GM19193 (cell line): ENCODE data around the gene EPO.

Source experiments
- POLR2A ChIP-seq: IDR thresholded peaks from 4 replicates; pipeline ENCODE4 v1.6.1; 2011; ENCODE audit not compliant: insufficient read depth, insufficient read length; ENCODE audit errors: extremely low read depth

The EPO gene

GRCh38 chr7:100714725-100715124 is 5.5 kb upstream of the EPO start:
- TF ChIP-seq POLR2A, result no peak

DNA sequence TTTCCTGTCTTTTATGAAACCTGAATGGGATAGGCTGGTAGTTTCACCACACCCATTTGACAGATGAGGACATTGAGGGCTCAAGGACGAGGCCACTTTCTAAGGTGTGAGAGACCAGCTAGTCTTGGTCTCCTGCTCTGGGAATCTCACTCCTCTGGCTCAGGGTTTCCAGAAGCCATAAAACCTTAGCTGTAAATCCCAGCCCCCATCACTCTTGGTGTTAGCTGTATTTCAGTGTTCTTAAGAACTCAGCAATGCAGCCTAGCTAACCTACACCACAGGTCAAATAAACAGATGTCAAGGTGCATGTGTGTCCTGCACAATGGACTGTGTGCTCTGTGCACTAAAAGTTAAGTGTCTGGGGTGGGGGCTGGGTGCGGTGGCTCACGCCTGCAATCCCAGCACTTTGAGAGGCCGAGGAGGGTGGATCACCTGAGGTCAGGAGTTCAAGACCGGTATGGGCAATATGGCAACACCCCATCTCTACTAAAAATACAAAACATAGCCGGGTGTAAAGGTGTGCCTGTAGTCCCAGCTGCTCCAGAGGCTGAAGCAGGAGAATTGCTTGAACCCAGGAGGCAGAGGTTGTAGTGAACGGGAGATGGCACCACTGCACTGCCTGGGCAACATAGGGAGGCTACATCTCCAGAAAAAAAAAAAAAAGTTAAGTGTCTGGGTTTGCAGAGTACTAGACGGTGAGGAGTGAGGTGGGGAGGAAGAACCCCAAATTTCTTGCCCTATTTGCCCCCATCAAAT is 567 bp upstream of the EPO start:
- no peak for TF ChIP-seq POLR2A

DNA sequence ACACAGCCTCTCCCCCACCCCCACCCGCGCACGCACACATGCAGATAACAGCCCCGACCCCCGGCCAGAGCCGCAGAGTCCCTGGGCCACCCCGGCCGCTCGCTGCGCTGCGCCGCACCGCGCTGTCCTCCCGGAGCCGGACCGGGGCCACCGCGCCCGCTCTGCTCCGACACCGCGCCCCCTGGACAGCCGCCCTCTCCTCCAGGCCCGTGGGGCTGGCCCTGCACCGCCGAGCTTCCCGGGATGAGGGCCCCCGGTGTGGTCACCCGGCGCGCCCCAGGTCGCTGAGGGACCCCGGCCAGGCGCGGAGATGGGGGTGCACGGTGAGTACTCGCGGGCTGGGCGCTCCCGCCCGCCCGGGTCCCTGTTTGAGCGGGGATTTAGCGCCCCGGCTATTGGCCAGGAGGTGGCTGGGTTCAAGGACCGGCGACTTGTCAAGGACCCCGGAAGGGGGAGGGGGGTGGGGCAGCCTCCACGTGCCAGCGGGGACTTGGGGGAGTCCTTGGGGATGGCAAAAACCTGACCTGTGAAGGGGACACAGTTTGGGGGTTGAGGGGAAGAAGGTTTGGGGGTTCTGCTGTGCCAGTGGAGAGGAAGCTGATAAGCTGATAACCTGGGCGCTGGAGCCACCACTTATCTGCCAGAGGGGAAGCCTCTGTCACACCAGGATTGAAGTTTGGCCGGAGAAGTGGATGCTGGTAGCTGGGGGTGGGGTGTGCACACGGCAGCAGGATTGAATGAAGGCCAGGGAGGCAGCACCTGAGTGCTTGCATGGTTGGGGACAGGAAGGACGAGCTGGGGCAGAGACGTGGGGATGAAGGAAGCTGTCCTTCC is 620 bp downstream of the EPO start:
- TF ChIP-seq POLR2A, result no peak

- TF ChIP-seq POLR2A, result no peak
Measured at GRCh38 chr7:100721505-100721812, 1.2 kb downstream of the EPO start.

GRCh38 chr7:100722480-100723212 is 2.4 kb downstream of the EPO start:
- no peak for TF ChIP-seq POLR2A

DNA sequence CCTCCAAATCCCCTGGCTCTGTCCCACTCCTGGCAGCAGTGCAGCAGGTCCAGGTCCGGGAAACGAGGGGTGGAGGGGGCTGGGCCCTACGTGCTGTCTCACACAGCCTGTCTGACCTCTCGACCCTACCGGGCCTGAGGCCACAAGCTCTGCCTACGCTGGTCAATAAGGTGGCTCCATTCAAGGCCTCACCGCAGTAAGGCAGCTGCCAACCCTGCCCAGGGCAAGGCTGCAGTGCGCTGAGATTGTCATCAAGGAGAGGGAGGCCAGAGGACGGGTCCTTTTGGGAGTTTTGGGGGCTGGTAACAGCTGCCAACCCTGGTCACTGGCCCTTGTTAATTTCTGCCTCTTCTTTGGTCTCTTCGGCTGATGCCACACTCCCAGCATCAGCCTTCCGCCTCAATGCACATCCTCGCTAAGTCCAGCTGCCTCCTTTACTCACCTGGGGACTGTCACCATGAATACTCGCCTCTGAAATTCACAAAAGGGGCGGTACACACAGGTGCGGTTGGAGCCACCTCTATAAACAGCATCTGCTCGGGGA is 3.5 kb downstream of the EPO start:
- no peak for TF ChIP-seq POLR2A

- no peak for TF ChIP-seq POLR2A
Measured at GRCh38 chr7:100726996-100727761, 6.9 kb downstream of the EPO start.

DNA sequence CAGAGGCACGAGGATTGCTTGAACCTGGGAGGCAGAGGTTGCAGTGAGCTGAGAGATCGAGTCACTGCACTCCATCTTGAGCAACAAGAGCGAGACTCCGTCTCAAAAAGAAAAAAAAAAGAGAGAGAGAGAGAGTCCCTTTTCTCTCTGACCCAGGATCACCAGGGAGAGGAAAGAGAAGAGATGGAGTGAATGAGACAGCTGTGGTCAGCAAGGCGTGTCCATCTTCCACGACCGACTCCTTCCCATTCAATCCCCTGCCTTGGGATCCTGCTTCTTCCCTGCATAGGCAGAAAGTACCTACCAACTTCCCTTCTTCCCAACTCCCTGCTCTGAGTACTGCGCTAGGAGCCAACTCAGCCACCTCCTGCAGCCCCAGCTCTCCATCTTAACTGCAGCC is 7.9 kb downstream of the EPO start:
- TF ChIP-seq POLR2A, result no peak

DNA sequence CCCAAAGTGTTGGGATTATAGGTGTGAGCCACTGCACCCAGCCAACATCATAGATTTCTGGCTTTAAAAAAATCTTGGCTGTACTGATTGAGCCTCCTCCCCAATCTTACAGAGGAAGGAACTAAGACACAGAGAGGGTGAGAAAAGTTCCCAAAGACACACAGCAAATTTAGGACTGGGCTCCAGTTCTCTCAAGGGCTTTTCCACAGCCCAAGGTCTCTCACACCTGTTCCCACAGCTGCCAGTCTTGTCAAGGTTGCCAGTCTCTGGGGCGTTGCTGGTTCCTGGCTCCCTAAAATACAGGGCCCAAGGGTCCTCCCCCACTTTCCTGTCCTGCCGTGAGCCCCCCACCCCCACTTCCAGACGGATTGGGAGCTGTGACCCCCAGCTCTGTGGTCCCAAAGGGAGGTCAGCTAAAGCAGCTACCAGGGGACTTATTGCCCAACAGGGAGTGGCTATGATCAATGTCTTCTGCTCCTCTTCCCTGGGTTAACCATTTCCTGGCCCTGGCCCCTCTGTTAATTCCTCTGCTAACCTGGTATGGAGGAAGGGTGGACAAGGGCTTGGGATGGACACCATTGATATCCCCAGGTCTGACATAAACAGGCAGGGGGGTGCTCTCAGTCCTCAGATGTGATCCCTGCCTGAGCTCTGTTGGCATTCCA is 10.0 kb downstream of the EPO start:
- TF ChIP-seq POLR2A, result no peak

DNA sequence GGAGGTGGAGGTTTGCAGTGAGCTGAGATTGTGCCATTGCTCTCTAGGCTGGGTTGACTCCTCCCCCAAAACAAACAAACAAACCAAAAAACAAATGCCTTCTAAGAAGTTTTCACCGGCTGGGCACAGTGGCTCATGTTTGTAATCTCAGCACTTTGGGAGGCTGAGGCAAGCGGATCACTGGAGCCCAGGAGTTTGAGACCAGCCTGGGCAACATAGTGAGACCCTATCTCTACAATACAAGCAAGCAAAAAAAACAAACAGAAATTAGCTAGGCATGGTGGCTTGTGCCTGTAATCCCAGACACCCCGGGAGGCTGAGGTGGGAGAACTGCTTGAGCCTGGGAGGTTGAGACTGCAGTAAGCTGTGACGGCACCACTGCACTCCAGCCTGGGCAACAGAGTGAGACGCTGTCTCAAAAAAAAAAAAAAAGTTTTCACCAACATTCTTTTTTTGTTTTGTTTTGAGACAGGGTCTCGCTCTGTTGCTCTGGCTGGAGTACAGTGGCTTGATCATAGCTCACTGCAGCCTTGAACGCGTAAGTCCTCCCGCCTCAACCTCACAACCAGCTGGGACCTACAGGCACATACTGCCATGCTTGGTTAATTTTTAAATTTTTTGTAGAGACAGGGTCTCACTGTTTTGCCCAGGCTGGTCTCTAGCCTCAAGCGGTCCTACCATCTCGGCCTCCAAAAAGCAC is 11.8 kb downstream of the EPO start:
- no peak for TF ChIP-seq POLR2A

DNA sequence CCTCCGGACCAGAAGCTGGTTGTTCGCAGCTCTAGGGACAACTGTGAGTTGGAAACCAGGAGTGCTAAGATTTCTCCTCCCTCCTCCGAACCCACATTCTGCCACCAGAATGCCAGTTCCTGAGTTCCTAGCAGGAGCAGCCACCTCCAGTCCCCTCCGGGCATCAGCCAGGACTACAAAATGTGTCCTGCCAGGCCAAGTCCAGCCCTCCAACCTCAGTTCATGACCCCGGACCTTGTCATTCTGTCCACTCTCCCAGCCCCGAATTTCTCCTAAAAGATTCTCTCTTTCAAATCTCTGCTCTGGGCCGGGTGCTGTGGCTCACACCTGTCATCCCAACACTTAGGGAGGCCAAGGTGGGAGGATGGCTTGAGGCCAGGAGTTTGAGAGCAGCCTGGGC is 15.5 kb downstream of the EPO start:
- no peak for TF ChIP-seq POLR2A

DNA sequence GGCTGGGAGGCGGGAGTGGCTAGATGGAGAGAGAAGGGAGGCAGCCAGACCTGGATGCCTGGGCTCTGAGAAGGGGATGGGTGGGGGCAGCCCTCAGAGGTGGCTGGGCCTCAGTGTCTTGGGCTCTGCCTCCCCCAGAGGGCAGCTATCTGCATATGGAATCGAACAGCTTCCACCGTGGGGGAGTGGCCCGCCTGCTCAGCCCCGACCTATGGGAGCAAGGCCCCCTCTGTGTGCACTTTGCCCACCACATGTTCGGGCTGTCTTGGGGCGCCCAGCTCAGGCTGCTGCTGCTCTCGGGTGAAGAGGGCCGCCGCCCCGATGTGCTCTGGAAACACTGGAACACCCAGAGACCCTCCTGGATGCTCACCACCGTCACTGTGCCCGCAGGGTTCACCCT is 16.4 kb downstream of the EPO start:
- TF ChIP-seq POLR2A, result no peak

GRCh38 chr7:100739934-100740333 is 19.7 kb downstream of the EPO start:
- TF ChIP-seq POLR2A, result no peak
